Stromal cell of bone marrow (primary cell): ENCODE measurements around the gene PDE9A.
A peak's percentile ranks its signal among the peaks of the same experiment; 100 is the strongest.
"Not testable (repeated sequence)": the region's sequence is repeated elsewhere in the genome, so short reads cannot be mapped to it uniquely, and the experiment has no call there.

ENCODE experiments used
- DNase-seq: peaks from one replicate; pipeline ENCODE4 v3.0.0-alpha.2; 2012; ENCODE audit warnings: low read depth

Gene PDE9A

DNA sequence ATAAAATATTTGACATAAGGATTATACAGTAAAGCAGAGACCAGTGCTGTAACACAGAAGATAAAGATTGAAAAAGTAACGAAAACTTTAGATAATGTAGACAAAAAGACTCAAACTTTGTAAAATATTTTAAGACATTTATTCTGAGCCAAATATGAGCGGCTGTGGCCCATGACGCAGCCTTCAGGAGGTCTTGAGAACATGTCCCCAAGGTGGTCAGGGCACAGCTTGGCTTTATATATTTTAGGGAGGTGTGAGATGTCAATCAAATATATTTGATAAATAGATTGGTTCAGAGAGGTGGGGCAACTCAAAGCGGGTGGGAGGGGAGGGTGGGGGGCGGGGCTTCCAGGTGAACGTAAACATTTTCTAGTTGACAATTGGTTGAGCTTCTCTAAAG lies 144.7 kb downstream of the PDE9A start:
- no peak for DNase-seq

DNA sequence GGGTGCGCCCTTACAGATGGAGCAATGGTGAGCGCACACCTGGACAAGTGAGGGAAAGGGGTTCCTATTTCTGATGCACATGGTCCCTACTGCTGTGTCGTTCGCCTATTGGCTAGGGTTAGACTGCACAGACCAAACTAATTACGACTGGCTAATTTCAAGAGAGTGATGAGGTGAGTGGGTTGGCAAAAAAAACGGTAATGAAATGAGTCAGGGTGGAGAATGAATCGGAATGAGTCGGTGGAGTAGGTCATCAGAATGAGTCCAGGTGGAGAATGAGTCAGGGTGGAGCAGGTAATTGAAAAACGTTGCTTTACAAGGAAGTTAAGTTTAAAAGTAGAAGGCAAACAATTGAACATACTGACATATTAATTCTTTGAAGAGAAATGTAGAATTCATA lies 146.1 kb downstream of the PDE9A start:
- no peak for DNase-seq

DNA sequence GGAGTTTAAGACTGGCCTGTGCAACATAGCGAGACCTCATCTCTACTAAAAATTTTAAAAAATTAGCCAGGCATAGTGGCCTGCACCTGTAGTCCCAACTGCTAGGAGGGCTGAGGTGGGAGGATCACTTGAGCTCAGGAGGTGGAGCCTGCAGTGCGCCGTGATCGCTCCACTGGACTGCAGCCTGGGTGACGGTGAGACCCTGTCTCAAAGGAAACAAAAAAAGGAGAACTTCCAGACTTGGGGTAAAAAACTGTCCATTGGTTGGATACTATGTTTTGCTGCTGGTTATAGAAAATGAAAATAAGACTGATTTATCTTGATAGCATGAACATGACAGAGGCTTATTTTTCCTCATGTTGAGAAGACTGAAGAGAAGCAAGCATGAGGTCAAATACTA lies 146.5 kb downstream of the PDE9A start:
- no peak for DNase-seq

DNA sequence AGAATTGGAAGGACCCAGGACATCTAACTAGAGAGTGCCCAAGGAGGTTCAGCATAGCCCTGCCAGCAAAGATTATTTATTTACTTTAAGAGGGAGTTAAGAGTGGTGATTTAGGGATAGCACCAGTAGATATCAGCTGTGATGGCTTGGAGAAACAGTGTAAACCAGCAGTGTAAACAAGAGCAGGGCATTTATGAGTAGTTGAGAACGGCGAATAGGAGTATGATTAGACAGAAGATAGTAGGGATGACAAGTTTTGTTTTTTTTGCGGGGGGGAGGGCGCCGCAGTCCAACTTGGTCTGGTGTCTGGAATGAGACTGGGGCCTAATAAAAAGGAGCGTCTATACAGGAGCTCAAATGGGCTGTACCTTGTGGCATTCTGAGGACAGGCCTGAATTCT lies 148.2 kb downstream of the PDE9A start:
- DNase-seq, result not testable (repeated sequence)

DNA sequence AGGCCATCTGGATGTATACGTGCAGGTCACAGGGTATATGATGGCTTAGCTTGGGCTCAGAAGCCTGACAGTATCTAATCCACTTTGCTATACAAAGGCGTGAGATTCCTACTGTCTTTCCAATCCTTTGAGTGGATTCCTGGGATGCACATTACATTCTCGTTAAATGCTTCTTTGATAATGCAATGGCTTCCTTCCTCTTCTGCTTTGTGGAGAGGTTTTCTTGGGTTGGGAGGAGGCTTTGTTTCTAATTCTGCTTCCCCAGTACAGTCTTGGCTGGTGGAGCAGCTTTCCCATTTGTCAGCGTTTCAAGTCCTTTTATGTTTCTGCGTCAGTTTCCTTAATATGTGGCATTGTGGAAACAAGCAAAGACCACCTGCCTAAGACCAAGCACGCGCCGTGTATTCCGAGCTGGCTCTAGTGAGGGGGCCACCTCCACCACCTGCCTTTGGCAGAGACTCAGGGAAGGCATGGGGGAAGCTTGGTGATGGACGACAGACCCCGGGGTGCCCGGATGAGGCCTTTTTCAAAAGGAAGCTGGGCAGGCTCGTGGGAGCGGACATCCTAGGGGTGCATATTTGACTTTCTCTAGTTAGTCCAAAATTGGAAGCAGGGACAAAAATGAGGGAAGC lies 153.2 kb downstream of the PDE9A start:
- no peak for DNase-seq

DNA sequence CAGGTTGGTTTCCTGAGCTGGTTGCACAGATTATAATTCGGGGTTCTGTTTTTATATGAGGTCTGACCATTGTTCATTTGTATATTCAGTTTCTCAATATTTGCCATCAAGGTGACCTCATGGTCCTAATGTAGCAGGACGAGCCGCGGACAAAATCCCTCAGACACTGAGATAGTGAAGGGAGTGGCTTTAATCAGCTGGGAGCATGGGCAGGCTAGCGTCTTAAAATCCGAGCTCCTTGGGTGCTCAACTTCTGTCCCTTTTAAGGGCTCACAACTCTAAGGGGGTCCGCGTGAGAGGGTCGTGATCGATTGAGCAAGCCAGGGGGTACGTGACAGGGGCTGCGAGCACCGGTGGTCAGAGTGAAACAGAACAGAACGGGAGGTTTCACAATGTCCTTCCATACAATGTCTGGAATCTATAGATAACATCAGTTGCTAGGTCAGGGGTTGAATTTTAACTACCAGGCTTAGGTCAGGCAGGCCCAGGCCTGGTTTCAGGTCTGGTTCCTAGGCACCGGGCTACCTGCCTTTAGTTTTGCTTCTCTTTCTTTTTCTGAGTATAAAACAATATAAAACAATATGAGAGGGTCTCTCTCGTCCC lies 154.0 kb downstream of the PDE9A start:
- not testable (repeated sequence) for DNase-seq

DNA sequence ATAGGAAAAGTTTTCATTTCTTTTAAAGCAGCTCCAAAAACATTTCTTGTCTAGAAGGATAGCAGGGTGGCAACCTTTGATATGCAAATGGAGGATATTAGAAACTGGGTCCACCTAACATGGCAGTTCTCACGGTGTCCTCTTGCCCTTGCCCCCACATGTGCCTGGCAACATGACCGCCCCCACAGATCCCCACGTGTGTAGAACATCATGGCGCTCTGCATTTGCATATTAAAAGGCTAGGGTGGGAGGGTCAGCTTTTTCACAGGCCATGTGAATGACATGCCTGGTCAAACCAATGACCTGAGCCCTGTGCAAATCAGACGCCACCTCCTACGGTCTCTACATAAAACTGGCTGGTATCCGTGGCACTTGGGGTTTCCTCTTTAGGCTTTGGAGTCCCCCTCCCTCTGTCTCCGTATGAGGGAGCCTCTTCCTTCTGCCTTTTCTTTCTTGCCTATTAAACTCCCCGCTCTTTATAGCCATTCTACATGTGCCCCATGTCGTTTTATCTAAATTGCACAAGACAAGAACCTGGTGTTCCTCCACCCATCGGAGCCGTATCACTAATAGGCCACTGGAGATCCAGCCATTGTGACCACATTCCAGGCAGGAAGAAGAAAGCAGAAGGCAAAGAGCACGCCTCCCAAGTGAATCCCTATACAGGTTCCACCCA lies 154.7 kb downstream of the PDE9A start:
- no peak for DNase-seq

DNA sequence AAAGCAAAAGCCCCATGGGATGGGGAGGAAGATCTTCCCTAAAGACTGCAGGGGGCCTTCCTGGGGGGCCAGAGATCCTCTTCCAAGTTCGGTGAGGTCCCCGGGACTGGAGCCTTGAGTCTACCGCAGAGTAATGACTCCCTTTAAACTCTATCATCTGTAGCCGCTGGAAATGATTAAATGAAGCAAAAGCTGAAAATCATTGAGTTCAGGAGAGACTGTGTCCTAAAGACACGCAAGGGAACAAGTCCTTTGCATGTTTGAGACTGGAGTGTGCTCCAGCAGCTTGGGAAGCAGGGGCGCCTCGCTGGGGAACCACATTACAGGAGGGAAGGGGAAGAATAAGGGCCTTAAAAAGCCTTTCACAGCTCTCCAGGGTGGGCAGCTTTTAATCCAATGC lies 155.8 kb downstream of the PDE9A start:
- DNase-seq, result no peak

DNA sequence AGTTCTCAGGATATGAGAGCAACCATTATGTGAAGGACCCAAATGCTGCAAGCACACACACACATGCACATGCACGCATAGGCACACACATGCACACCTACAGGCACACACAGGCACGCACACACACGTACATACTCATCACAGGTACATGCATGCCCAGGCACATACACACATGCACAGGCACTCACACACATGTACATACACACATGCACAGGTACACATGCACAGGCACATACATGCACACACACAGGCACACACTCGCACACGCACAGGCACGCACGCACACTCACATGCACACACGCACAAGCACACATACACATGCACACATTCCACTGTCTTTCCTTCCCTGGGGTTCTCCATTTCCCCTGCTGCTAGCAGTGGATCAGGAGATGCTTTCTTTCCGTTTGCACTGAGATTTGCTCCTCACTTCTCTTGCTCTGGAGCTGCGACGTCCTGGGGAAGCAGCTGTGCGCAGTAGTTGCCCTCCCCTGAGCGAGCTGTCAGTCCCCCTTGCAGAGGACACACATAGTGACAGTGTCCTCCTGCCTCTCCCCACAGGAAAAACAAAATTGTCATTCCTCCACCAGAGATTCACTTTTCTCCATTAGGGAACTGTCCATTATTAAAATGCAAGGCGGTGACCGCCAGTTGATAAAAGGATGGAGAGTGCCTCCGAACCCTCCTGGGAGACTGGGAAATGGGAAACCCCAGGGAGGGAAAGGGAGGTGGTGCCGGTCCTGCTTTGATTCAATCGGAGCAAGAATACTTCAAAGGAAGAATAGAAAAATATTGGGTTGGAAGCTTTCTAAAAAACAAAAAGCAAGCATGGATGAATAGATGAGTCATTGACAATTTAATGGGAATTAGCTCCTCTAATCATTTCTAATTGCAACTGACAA lies 156.4 kb downstream of the PDE9A start:
- DNase-seq, result no peak

DNA sequence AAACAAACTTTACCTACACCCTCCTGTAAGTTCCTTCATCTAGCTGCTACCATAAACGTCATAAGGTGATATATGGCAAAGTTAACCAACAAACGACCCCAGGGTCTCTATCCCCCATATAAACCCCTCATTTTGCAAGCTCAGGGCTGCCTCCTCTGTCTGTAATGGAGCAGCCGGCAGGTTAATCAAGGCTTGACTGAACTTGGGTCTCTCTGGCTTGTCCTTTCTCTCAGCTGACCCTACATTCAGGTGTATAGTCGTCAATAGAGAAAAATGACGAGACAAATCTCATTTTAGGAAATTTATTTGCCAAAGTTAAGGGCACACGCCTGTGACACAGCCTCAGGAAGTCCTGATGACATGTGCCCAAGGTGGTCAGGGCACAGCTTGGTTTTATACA lies 158.5 kb downstream of the PDE9A start:
- DNase-seq, result no peak

DNA sequence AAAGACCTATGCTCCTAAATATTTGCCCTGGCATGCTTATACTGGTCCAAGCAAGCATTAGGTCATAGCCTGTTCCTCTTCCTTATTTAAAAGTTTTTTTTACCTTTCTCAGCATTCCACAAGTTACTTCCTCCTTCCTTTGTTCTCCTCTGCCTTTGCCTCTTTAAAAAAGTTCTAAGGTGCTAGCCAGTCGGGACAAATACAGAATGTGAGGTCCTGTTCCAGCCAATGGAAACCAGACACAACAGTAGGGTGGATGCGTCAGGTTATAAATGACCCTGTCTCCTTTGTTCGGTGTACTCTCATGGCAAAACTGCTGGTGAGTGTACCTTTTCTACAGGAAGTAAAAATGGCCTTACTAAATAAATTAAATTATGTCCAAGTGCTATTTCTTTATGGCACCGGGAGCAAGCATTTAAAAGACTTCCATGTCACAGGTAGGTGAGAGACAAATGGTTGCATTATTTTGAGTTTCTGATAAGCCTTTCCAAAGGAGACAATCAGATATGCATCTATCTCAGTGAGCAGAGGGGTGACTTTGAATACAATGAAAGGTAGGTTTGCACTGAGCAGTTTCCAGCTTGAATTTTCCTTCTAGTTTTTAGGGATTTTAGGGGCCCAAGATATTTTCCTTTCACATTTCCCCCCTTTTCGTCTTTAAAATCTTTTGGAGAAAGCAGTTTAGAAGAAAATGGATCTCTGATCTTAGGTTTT lies 159.3 kb downstream of the PDE9A start:
- DNase-seq, result not testable (repeated sequence)

DNA sequence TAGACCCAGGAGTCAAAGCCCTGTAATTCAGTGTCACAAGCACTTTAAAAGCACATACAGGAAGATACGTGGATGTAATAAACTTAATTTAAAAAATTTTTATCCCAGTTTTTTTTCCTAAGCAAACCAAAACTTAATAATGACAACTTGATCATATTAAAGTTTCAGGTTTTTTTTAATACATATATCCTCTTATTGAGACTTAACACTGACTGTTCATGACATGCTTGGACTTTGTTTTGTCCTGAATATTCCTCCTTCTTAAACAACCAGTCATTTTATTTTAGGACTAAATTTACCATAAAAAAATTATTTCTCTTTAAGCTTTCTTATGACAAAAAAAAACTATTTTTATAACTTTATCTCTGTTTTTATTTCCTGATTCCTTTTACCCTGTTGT lies 161.8 kb downstream of the PDE9A start:
- no peak for DNase-seq

DNA sequence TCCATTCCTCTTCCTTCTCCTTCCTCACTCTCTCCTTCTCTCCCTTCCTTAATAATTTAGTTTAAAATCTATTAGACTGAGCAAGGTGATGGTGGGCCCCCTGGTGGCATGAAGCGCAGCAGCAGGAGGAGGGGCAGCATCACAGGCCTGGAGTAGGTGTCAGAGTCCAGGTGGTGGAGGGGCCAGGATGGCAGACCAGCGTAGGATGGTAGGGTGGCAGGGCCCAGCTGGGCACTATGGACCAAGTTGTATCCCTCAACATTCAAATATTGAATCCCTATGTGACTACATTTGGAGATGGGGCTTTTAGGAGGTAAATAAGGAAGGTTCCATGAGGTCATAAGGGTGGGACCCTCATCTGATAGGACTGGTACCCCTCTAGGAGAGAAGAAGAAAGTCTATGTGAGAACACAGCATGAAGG lies 164.9 kb downstream of the PDE9A start:
- peak; percentile 20 for DNase-seq

DNA sequence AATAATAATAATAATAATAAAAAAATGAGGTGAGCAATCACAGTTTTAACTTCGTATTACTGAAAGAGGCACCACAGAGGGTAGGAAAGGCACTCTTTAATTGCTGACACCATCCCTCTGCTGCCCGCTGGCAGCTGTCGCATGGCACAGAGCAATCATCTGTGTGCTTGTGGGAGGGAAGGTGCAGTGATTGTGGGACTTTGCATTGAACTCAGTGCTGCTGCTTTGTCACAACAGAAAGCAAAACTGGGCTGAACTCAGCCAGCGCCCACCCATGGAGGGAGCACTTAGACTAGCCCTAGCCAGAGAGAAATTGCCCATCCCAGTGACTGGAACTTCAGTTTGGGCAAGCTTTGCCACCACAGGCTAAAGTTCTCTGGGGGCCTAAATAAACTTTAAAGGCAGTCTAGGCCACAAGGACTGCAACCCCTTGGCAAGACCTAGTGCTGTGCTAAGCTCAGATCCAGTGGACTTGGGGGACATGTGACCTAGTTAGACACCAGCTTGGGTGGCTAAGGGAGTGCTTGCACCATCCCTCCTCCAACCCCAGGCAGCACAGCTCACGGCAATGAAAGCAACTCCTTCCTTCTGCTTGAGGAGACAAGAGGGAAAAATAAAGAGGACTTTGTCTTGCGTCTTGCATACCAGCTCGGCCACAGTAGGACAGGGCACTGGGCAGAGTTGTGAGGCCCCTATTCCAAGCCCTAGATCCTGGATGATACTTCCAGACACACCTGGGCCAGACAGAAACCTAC lies 166.6 kb downstream of the PDE9A start:
- no peak for DNase-seq

DNA sequence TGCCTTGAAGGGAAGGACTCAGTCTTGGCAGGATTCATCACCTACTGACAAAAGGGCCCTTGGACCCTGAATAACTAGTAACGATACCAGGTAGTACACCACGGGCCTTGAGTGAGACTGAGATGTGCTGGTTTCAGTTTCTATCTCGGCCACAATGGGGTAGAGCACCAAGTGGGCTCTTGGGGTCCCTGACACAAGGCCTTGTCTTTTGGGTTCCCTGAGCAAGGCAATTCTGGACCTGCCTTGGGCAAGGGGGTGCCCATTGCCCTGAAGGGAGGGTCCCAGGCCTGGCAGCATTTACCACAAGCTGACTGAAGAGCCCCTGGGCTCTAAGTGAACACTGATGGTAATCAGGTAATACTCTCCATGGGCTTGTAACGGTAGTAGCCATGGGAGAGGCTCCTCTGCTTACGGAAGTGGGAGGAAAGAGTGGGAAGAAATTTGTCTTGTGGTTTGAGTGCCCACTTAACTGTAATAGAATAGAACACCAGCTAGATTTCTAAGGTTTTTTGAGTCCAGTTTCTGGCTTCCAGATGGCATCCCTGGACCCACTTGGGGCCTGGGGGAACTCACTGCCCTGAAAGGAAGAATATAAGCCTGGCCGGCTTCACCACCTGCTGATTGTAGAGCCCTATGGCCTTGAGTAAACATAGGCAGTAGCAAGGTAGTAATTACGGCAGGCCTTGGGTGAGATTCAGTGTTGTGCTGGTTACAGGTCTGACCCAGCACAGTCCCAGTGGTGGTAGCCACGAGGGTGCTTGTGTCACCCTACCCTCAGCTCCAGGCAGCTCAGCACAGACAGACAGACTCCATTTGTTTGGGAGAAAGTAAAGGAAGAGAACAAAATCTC lies 167.4 kb downstream of the PDE9A start:
- no peak for DNase-seq
